Esophagus muscularis mucosa (tissue), 4 donors: ENCODE measurements around the gene TUB.

Source experiments
- CTCF ChIP-seq, 3 experiments: fragments of 200-600 bp in 2 of 3; fragments of 450-650 bp in 1 of 3; sonication (generic) in 2 of 3; IDR thresholded peaks; one replicate each; pipeline ENCODE4 v1.5.1; 2017 to 2019; ENCODE audit warnings: antibody characterized with exemption in 3 of 3, mild to moderate bottlenecking in 2 of 3, moderate library complexity in 1 of 3
- EP300 ChIP-seq: sonication (generic); formaldehyde crosslinking; IDR thresholded peaks from one replicate; pipeline ENCODE4 v1.6.1; 2017; ENCODE audit warnings: antibody characterized with exemption
- POLR2A ChIP-seq: fragments of 450-650 bp; IDR thresholded peaks from one replicate; pipeline ENCODE4 v1.6.1; 2017; ENCODE audit warnings: antibody characterized with exemption, moderate library complexity, mild to moderate bottlenecking, low read depth
- POLR2AphosphoS5 ChIP-seq, 2 donors: sonication (generic); formaldehyde crosslinking; IDR thresholded peaks; one replicate each; pipeline ENCODE4 v1.6.1; 2017; ENCODE audit warnings: antibody characterized with exemption in 2 of 2

- TF ChIP-seq CTCF (IDR thresholded peaks at IDR 0.05) = no peak
- TF ChIP-seq POLR2AphosphoS5 (IDR thresholded peaks at IDR 0.05) = no peak
- TF ChIP-seq POLR2A = no peak
- no peak for TF ChIP-seq EP300
Measured at GRCh38 chr11:8059571-8060011, 21.4 kb upstream of the TUB start.
